CD4-positive, alpha-beta T cell treated with Interleukin-17A for 1 hour (primary cell): ENCODE measurements around the gene KCNH4.
A peak's percentile ranks its signal among the peaks of the same experiment; 100 is the strongest.

Experiments used
- DNase-seq: peaks from one replicate; pipeline ENCODE4 v3.0.0-alpha.2; 2020

Gene KCNH4

GRCh38 chr17:42135664-42136653 is 45.0 kb downstream of the KCNH4 start:
- no peak for DNase-seq

GRCh38 chr17:42135151-42135550 is 45.8 kb downstream of the KCNH4 start:
- no peak for DNase-seq

GRCh38 chr17:42133461-42134041 is 47.4 kb downstream of the KCNH4 start:
- DNase-seq, result peak; percentile 18

- no peak for DNase-seq
Observed at GRCh38 chr17:42132941-42133340, 48.0 kb downstream of the KCNH4 start.

- DNase-seq, result no peak
Observed at GRCh38 chr17:42131981-42132432, 48.9 kb downstream of the KCNH4 start.

- no peak for DNase-seq
Observed at GRCh38 chr17:42131232-42131631, 49.7 kb downstream of the KCNH4 start.

DNA sequence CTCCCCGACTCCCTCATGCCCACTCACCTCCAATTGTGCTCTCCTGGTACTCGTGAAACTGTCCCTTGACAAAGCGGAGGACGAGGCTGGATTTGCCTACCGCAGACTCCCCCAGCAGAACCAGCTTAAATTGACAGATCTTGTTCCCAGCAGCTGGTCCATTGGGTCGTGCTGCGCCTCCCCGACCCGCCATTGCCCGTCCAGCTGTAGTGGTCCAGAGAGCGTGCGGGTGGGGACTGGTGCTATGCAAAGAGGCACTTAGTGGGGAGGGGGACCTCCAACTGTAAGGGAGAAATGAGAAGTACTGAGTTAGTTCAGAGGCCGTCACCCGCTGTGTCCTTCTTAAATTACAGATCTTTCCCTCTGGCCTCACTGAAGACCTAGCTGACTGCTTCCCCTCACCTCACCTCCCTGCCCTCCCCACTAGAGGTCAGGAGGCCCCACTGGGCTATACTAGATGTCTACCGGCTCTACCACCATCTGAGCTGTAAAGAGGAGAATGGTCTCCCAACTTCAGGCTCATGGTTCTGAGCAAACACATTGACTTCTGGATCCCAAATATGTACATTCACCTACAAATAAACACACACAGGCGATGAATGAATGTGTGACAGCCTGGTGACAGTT is 50.5 kb downstream of the KCNH4 start:
- DNase-seq, result no peak

DNA sequence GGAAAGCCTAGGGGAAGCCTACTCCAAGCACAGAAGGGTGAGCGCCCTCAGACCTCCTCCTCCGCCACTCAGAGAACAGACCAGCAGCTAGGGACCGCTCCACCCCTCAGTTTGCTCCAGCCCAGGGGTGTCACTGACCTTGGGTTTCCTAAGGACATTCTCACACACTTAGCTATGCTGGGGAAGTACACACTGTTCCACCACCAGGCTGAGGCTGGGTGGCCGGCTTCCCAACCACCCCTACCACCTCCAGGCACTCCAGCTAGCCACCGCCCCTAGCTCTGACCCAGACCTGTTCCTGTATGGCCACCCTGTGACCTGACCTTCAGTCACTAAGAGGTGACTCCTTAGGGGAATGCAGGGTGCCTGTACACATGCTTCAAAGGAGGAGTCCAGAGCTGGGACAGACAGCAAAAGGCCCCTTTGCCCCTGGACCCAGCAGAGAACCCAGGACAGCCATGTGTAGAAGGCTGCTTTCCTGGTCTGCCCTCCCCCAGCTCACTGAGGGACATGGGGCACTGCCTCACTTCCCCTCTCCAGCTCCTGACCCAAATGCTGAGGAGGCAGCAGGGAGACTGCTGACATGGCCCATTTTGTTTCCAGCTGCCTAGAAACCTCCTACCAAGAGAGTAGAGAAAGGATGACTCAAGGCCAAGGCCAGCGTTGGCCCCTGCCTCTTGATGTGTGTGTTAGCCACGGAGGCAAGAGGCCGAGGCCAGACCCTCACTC is 51.7 kb downstream of the KCNH4 start:
- DNase-seq, result no peak

- no peak for DNase-seq
Observed at GRCh38 chr17:42127414-42127813, 53.5 kb downstream of the KCNH4 start.

DNA sequence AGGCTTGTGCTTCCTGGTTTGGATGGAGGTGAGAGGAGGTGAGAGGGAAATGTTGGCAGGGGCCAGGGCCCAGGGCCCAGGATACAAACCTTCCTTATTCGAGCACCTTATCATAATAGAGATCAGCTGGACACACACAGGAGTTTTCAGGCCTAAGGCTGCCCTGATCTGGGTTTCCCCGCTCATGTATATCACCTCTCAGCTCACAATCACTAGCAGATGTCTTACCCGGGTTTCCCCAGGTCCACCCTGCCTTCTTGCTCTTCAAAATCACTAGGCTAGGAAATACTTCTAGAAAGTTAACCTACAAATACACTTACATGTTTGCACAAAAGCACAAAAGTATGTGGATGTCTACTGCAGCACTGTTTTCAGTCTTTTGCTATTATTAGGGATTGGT is 54.1 kb downstream of the KCNH4 start:
- no peak for DNase-seq

DNA sequence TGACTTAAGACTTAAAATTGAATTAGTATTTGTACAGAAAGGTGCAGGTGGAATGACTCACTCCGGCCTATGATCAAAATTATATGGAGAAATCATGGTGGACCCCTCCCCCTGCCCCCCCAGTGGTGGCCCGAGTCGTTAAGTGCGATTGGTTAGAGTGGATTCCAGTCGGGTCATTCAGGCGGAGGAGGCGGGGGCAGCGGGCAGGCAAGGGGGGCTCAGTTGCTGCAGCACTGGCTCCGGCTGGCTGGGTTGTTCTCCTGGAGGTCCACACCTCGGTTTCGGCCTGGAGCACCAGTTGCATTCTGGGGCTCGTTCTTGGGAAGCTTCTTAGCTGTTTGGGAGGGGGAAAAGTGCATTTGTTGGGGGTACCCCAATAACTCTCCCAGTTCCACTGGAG is 55.4 kb downstream of the KCNH4 start:
- DNase-seq, result no peak

- no peak for DNase-seq
Observed at GRCh38 chr17:42124256-42124655, 56.7 kb downstream of the KCNH4 start.

GRCh38 chr17:42122371-42123303 is 58.3 kb downstream of the KCNH4 start, which contains the start of gene HSPB9:
HSPB9 (plus strand) TSS chr17:42122804; CDS start chr17:42122851, 47 bp downstream.
- no peak for DNase-seq

- DNase-seq, result peak; percentile 76
Observed at GRCh38 chr17:42120770-42121769, 59.9 kb downstream of the KCNH4 start, which contains the start of gene KAT2A. KAT2A (minus strand) TSS chr17:42121367; CDS start chr17:42121304, 63 bp downstream.

DNA sequence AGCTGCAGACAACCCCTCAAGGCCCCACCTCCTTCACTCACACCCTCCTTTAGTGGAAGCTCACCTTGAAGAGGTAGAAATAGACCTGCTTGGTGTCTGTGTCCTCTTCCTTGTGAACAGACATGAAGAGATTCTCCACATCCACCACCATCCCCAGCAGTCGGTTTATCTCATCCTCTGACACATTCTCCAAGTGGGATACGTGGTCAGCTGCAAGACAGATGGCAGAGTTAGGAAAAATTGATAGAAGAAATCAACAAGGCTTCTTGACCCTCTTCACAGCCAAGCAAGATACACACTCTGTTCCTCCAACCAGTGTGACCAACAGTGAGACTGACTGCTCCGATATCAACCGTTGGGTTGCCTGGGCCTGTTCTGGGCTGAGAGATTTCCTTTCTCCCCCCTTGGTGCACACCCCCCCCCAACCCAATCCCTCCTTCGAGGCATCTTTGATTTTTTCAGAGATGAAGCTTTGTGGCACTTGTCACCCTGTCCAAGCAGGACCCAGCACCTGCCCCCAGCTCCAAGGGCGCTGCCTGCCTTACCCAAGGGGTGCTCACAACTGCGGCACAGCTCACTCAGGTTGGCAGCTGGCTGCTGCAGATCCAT is 60.7 kb downstream of the KCNH4 start:
- DNase-seq, result no peak

DNA sequence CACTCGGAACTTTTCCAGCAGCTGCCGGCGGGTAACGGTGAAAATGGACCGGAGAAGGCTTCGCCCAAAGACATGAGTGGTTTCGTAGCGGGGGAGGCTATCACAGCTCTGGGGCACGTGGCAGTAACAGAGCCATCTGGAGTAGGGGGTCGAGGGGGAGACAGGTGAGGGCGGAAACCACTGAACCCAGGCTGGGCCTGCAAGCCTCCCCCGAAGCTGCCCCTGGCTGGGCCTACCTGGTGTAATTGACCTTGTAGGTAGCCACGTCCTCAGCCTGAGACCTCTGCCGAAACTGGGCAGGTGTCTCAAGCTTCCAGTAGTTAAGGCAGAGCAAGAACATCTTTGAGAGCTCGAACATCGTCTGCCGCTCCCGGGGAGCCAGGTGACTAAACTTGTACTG is 61.6 kb downstream of the KCNH4 start:
- DNase-seq, result no peak

- DNase-seq, result peak; percentile 54
Observed at GRCh38 chr17:42118545-42118944, 62.4 kb downstream of the KCNH4 start.

- no peak for DNase-seq
Observed at GRCh38 chr17:42118126-42118510, 62.8 kb downstream of the KCNH4 start.

DNA sequence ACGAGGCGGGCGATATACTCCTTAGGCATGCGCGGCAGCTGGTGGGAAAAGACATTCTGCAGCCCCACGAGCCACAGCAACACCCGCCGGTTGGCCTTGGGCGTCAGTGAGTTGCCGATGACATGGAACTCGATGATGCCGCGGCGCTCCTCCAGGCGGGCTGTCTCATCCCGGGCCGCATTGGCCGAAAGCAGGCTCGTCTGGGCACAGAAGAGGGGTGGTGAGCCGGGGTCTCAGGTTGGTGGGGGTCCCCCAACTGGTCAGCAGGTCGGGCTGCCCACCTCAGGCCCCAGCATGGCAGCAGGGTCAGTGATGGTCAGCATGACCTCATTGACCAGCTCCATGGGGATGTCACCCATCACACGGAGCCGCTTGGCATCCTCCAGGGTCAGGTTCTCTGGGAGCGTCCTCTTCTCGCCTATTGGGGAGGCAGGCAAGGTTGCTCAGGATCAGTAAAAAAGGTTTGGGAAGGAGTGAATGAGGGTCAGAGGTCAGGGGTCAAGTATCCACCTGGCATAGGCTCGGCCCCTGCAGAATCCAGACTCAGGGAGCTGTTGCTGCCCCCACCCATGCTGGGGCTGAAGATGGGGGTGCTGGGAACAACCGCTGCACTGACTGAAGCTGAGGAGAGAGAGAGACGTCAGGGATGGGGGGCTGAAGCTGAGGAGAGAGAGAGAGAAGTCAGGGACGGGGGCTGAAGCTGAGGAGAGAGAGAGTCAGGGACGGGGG is 63.4 kb downstream of the KCNH4 start:
- DNase-seq, result no peak
